HG03571 (cell line): ENCODE measurements around the gene FOXA3.
A peak's percentile ranks its signal among the peaks of the same experiment; 100 is the strongest.

Experiments
- ATAC-seq: cut with Tn5 transposase; IDR thresholded peaks from one replicate; pipeline ENCODE4 v1.9.1; 2021; ENCODE audit not compliant: unreplicated experiment

The FOXA3 gene

GRCh38 chr19:45872095-45872919 is 8.2 kb downstream of the FOXA3 start:
- no peak for ATAC-seq

GRCh38 chr19:45873219-45873772 is 9.2 kb downstream of the FOXA3 start:
- no peak for ATAC-seq

GRCh38 chr19:45874620-45874966 is 10.5 kb downstream of the FOXA3 start:
- ATAC-seq, result no peak

GRCh38 chr19:45876161-45876410 is 12.0 kb downstream of the FOXA3 start:
- no peak for ATAC-seq

GRCh38 chr19:45876411-45877197 is 12.5 kb downstream of the FOXA3 start:
- ATAC-seq, result no peak

GRCh38 chr19:45878043-45878794 is 14.1 kb downstream of the FOXA3 start:
- ATAC-seq, result no peak

GRCh38 chr19:45879055-45879454 is 14.9 kb downstream of the FOXA3 start:
- no peak for ATAC-seq

GRCh38 chr19:45879971-45880370 is 15.8 kb downstream of the FOXA3 start:
- no peak for ATAC-seq

GRCh38 chr19:45881082-45881908 is 17.2 kb downstream of the FOXA3 start:
- no peak for ATAC-seq

- no peak for ATAC-seq
Measured at GRCh38 chr19:45881909-45882528, 17.9 kb downstream of the FOXA3 start.

GRCh38 chr19:45882652-45883585 is 18.8 kb downstream of the FOXA3 start:
- ATAC-seq, result no peak

- ATAC-seq, result no peak
Measured at GRCh38 chr19:45883586-45883880, 19.4 kb downstream of the FOXA3 start.

GRCh38 chr19:45883881-45884681 is 20.0 kb downstream of the FOXA3 start:
- ATAC-seq, result no peak

- no peak for ATAC-seq
Measured at GRCh38 chr19:45884682-45885555, 20.8 kb downstream of the FOXA3 start.

GRCh38 chr19:45885556-45886426 is 21.7 kb downstream of the FOXA3 start, which contains the start of gene IRF2BP1:
Gene IRF2BP1 (minus strand): TSS chr19:45886141. CDS start chr19:45885774, 367 bp downstream.
- ATAC-seq, result peak; percentile 38

- ATAC-seq, result peak; percentile 47
Measured at GRCh38 chr19:45886427-45887199, 22.5 kb downstream of the FOXA3 start.
